ENCODE results near the gene GAL3ST1.
"Not testable (repeated sequence)": the region's sequence is repeated elsewhere in the genome, so short reads cannot be mapped to it uniquely, and the experiment has no call there.

The GAL3ST1 gene

DNA sequence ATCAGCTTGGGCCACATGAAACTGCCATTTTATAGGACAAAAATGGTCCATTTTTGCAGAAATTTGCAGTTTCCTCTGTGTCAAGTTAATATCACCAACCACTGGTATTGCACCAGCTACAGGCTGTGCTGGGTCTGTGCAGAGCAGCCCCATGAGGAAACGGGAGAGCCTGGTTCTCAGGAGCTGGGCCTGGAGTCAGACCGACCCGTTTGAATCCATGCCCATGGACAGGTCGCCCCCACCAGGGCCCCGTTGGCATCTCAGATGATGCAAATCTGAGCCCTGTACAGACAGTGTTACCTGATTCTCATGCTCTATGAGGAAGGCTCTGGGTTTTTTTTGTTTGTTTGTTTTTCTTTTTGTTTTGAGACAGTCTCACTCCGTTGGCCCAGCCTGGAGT is 18.1 kb downstream of the GAL3ST1 start:
- H3K36me3 ChIP-seq: peaks cover 0 to 16% (median 0%) of the 10 kb centered on the region in 3 donors
- intact Hi-C loops (cut with DNase I; ENCODE audit: low total_unique reads): no loop called here
- no peak overlapping the region for H3K27ac ChIP-seq

DNA sequence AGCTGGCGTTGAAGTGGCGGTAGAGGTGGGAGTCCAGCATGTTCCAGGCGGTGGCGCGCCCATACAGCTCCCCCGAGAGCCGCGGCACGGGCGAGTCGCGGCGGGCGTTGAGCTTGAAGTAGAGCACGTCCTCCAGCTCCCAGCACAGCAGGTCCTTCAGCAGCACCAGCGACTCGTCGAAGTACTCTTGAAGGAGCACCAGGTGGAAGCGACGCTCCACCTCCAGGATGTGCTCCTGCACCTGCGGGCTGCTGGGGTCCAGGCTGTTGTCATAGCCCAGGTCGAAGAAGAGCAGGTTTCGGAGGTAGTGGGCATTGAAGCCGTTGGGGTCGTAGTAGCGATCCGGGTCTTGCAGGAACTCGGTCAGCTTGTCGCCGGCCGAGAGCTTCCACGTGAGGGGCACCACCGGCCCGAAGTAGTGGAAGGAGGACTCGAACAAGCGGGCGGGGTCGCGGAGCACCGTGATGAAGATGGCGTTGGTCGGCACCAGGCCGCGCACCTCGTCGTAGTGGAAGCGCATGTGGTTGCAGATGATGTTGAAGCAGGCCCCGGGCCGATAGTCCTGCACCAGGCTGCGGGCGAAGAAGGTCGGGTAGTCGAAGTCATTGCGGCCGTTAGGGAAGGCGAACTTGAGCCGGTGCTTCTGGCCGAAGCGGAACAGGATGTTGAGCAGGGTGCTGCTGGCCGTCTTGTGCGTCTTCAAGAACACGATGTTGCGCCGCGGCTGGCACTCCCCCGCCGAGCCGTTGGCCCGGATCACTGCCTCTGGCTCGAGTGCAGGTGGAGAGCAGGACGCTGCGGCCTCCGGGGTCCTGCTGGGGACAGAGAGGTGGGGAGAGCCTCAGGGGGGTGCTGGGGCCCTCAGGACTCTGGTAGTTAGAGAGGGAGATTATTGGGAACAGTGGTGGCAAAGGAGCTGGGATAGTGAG is 18.9 kb downstream of the GAL3ST1 start:
- Histone ChIP-seq H3K27ac (no peak overlapping the region), H3K27me3 (no peaks in the 10 kb centered on the region), H3K9me3 (no peaks in the 10 kb centered on the region), H3K4me1 (no peaks in the 10 kb centered on the region), H3K4me3 (no peak overlapping the region), H3K36me3 (peaks cover 0 to 16% (median 0%) of the 10 kb centered on the region in 3 donors)
- intact Hi-C loops (cut with DNase I; ENCODE audit: low total_unique reads): no loop called here
- no peak for DNase-seq
- TF ChIP-seq, protein P1, sequence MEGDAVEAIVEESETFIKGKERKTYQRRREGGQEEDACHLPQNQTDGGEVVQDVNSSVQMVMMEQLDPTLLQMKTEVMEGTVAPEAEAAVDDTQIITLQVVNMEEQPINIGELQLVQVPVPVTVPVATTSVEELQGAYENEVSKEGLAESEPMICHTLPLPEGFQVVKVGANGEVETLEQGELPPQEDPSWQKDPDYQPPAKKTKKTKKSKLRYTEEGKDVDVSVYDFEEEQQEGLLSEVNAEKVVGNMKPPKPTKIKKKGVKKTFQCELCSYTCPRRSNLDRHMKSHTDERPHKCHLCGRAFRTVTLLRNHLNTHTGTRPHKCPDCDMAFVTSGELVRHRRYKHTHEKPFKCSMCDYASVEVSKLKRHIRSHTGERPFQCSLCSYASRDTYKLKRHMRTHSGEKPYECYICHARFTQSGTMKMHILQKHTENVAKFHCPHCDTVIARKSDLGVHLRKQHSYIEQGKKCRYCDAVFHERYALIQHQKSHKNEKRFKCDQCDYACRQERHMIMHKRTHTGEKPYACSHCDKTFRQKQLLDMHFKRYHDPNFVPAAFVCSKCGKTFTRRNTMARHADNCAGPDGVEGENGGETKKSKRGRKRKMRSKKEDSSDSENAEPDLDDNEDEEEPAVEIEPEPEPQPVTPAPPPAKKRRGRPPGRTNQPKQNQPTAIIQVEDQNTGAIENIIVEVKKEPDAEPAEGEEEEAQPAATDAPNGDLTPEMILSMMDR (IDR thresholded peaks at IDR 0.05): no peak

More for the DNA sequence above, 18.1 kb downstream of the GAL3ST1 start:
- H3K9me3 ChIP-seq: no peaks in the 10 kb centered on the region
- H3K4me3 ChIP-seq: no peak overlapping the region
- H3K4me1 ChIP-seq: no peaks in the 10 kb centered on the region
- TF ChIP-seq, protein P1 (IDR thresholded peaks at IDR 0.05): no peak
- H3K27me3 ChIP-seq: no peaks in the 10 kb centered on the region
- DNase-seq: no peak

DNA sequence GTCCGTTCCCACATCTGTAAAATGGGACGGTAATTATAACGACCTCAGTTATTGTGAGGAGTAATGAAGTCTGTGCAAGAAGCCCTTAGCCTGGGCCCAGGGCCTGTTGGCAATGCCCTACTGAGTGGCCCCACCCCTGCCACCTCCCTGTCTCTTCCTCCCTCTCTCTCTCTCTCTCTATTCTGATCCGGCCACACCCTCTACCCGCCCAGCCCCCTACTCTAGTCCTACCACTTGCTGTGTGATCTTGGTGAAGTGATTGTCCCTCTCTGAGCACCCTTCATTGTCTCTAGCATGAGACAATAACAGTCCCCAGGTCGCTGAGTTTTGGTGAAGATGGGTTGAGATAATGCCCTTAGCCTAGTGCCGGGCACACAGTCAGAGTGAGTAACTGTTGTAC is 20.5 kb downstream of the GAL3ST1 start:
- TF ChIP-seq, protein P1 (IDR thresholded peaks at IDR 0.05): no peak
- H3K4me1 ChIP-seq: no peaks in the 10 kb centered on the region
- H3K36me3 ChIP-seq: peaks cover 0 to 16% (median 0%) of the 10 kb centered on the region in 3 donors
- H3K27ac ChIP-seq: no peak overlapping the region
- H3K27me3 ChIP-seq: no peaks in the 10 kb centered on the region
- intact Hi-C loops (cut with DNase I; ENCODE audit: low total_unique reads): no loop called here
- no peak for DNase-seq
- H3K4me3 ChIP-seq: no peak overlapping the region
- no peaks in the 10 kb centered on the region for H3K9me3 ChIP-seq

DNA sequence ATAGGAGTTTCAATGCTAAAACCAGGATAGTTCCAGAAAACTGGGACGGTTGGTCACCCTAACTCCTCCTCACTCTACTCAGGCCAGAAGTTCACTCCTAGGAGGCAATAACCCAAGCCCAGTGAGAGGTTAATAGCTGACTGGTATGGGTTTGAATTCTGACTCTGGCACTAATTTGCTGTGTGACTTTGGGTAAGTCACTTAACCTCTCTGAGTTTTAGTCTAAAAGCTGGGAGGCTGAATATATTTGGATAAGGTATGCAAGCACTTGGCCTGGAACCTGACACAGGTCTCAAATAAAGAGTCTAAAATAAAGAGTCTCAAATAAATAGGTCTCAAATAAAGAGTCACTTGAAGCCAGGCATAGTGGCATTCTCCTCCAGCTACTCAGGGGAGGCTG is 21.7 kb downstream of the GAL3ST1 start:
- Histone ChIP-seq H3K27me3 (no peaks in the 10 kb centered on the region), H3K27ac (no peak overlapping the region), H3K4me3 (no peak overlapping the region), H3K4me1 (no peaks in the 10 kb centered on the region), H3K36me3 (peaks cover 0 to 16% (median 0%) of the 10 kb centered on the region in 3 donors), H3K9me3 (no peaks in the 10 kb centered on the region)
- intact Hi-C loops (cut with DNase I; ENCODE audit: low total_unique reads): no loop called here
- TF ChIP-seq, protein P1 (IDR thresholded peaks at IDR 0.05): no peak
- DNase-seq: no peak

DNA sequence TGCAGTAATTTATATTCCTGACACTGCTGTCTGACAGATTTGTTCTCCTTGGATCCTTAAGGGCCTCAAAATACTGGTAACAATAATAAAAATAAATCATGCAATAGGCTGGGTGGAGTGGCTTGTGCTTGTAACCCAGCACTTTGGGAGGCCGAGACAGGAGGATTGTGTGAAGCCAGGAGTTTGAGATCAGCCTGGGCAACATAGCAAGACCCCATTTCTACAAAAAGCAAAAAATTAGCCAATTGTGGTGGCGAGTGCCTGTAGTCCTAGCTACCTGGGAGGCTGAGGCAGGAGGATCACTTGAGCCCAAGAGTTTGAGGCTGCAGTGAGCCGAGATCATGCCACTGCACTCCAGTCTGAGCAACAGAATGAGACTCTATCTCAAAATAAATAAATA is 22.7 kb downstream of the GAL3ST1 start:
- H3K27me3 ChIP-seq; H3K4me3 ChIP-seq; DNase-seq; H3K9me3 ChIP-seq; H3K27ac ChIP-seq; intact Hi-C loops (cut with DNase I; ENCODE audit: low total_unique reads); H3K4me1 ChIP-seq: not testable (repeated sequence)
- peaks cover 0 to 16% (median 0%) of the 10 kb centered on the region in 3 donors for H3K36me3 ChIP-seq

DNA sequence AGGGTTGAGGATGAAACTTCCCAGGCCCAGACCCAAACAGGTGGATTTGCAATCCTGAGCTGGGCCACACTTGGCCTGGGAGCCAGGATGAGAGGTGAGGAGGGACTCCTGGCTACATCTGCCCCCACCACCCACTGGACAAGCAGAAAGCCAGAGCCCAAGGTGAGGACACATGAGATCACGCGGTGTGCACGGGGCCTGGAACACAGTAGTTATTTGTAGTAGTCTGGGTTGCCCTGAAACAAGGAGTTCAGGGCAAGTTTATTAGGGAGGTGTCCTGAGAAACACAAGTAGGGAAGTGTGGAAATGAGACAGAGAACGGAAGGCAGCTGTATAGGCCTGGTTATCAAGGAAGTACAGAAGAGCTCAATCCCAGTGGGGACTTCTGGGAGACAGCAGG is 27.3 kb downstream of the GAL3ST1 start:
- H3K9me3 ChIP-seq: no peaks in the 10 kb centered on the region
- DNase-seq: no peak
- H3K27ac ChIP-seq: no peak overlapping the region
- H3K4me1 ChIP-seq: peaks cover 0 to 7% (median 5%) of the 10 kb centered on the region in 4 donors
- no peaks in the 10 kb centered on the region for H3K36me3 ChIP-seq
- TF ChIP-seq, protein P1 (IDR thresholded peaks at IDR 0.05): no peak
- no peak overlapping the region for H3K4me3 ChIP-seq
- intact Hi-C loops (cut with DNase I; ENCODE audit: low total_unique reads): no loop called here
- H3K27me3 ChIP-seq: peaks cover 0 to 41% of the 10 kb centered on the region in 2 donors

Measured in tibial artery (tissue), 4 donors.